NCI-H1694 (cell line): ENCODE measurements around the gene DPM2.

Source experiments
- DNase-seq: peaks from one replicate; lab custom pipeline; 2025; lab: John Stamatoyannopoulos, UW

Gene DPM2

GRCh38 chr9:127918183-127919107, 19.2 kb downstream of the DPM2 start:
- DNase-seq: no peak

- DNase-seq: no peak
Observed at GRCh38 chr9:127917603-127918002, 20.1 kb downstream of the DPM2 start.

GRCh38 chr9:127916720-127917581, 20.7 kb downstream of the DPM2 start, which contains the start of gene ST6GALNAC4:
ST6GALNAC4 (minus strand) TSS chr9:127917041; CDS start chr9:127916419, 622 bp downstream.
- peak; percentile 52 for DNase-seq

- DNase-seq: no peak
Observed at GRCh38 chr9:127915801-127916719, 21.6 kb downstream of the DPM2 start.

- DNase-seq: no peak
Observed at GRCh38 chr9:127915325-127915752, 22.3 kb downstream of the DPM2 start.

- no peak for DNase-seq
Observed at GRCh38 chr9:127913682-127914081, 24.0 kb downstream of the DPM2 start.

GRCh38 chr9:127912882-127913281, 24.8 kb downstream of the DPM2 start:
- no peak for DNase-seq

- no peak for DNase-seq
Observed at GRCh38 chr9:127912296-127912695, 25.4 kb downstream of the DPM2 start.

GRCh38 chr9:127910613-127911205, 26.9 kb downstream of the DPM2 start:
- DNase-seq: peak; percentile 73

- DNase-seq: no peak
Observed at GRCh38 chr9:127909839-127910273, 27.8 kb downstream of the DPM2 start.

- no peak for DNase-seq
Observed at GRCh38 chr9:127908660-127908926, 29.1 kb downstream of the DPM2 start.

- no peak for DNase-seq
Observed at GRCh38 chr9:127907867-127908659, 29.6 kb downstream of the DPM2 start.

GRCh38 chr9:127905788-127906191, 31.9 kb downstream of the DPM2 start:
- no peak for DNase-seq

- DNase-seq: no peak
Observed at GRCh38 chr9:127905004-127905728, 32.5 kb downstream of the DPM2 start.

GRCh38 chr9:127904561-127905003, 33.1 kb downstream of the DPM2 start:
- no peak for DNase-seq

- no peak for DNase-seq
Observed at GRCh38 chr9:127903557-127904475, 33.8 kb downstream of the DPM2 start.

GRCh38 chr9:127899128-127899943, 38.3 kb downstream of the DPM2 start, which contains the start of gene ST6GALNAC6:
ST6GALNAC6 (minus strand) TSS chr9:127899603; CDS start chr9:127897981, 1,622 bp downstream.
- DNase-seq: no peak
